Caco-2 (cell line): ENCODE results near the gene CACNA1C. TPM values are rescaled to one million over a fixed set of nuclear protein-coding genes. Genes with fewer than 3 reads are reported as not detected.

Experiments used
- BruUV-seq: library from RNA; stranded (reverse); fragments of 400-500 nt; replicated peaks from 2 replicates; lab custom pipeline; 2021; lab: Mats Ljungman, UMichigan
- CTCF ChIA-PET: fragments of 300-600 bp; sonication (Branson Sonifier 250); formaldehyde crosslinking; loops from one replicate; lab custom pipeline; 2022; ENCODE audit warnings: antibody characterized with exemption; lab: Charles Lee
- POLR2A ChIA-PET: fragments of 300-600 bp; sonication (Branson Sonifier 250); formaldehyde crosslinking; loops from one replicate; lab custom pipeline; 2022; ENCODE audit warnings: antibody characterized with exemption; lab: Charles Lee
- DNase-seq, 2 experiments: peaks; one replicate each; pipeline versions ENCODE4 v3.0.0 to v3.0.0-alpha.2; 2020 to 2022
- H3K27me3 ChIP-seq: replicated peaks from 2 replicates; pipeline ENCODE4 v1.6.0; 2011; ENCODE audit warnings: low read length; ENCODE audit not compliant: control insufficient read depth, insufficient read depth
- H3K36me3 ChIP-seq: 2 replicates; pipeline ENCODE4 v1.5.1; 2011; ENCODE audit warnings: low read length; ENCODE audit not compliant: control insufficient read depth, insufficient read depth
- H3K4me1 ChIP-seq: fragments of 250-450 bp; sonication (Bioruptor Pico); 2 replicates; pipeline ENCODE4 v1.5.1; 2020; ENCODE audit warnings: mild to moderate bottlenecking
- H3K4me3 ChIP-seq: 2 replicates; pipeline ENCODE4 v1.5.1; 2011; ENCODE audit warnings: low read depth, mild to moderate bottlenecking, control low read depth, low read length
- H3K9me3 ChIP-seq: fragments of 250-450 bp; sonication (Bioruptor Pico); 2 replicates; pipeline ENCODE4 v1.5.1; 2020; ENCODE audit warnings: mild to moderate bottlenecking, moderate library complexity
- H3K27ac Mint-ChIP-seq: one replicate; pipeline ENCODE4 v1.8.0; 2022; ENCODE audit warnings: mixed read lengths; ENCODE audit not compliant: unreplicated experiment
- H3K27me3 Mint-ChIP-seq: one replicate; pipeline ENCODE4 v1.8.0; 2022; ENCODE audit warnings: mixed read lengths; ENCODE audit not compliant: insufficient read depth, unreplicated experiment
- H3K36me3 Mint-ChIP-seq: one replicate; pipeline ENCODE4 v1.8.0; 2022; ENCODE audit warnings: mild to moderate bottlenecking, mixed read lengths; ENCODE audit not compliant: insufficient read depth, unreplicated experiment
- H3K4me1 Mint-ChIP-seq: one replicate; pipeline ENCODE4 v1.8.0; 2022; ENCODE audit warnings: low read depth, mixed read lengths; ENCODE audit not compliant: unreplicated experiment
- H3K4me3 Mint-ChIP-seq: one replicate; pipeline ENCODE4 v1.8.0; 2022; ENCODE audit warnings: mild to moderate bottlenecking, moderate library complexity, mixed read lengths; ENCODE audit not compliant: unreplicated experiment
- H3K9me3 Mint-ChIP-seq: one replicate; pipeline ENCODE4 v1.8.0; 2022; ENCODE audit warnings: mixed read lengths; ENCODE audit not compliant: unreplicated experiment
- CTCF ChIP-seq, 2 experiments: fragments of 200-600 bp in 1 of 2; IDR thresholded peaks; 1 replicate in 1 of 2; 2 replicates in 1 of 2; pipeline versions ENCODE4 v1.5.1 to v1.8.0; 2011 to 2022; ENCODE audit warnings: antibody characterized with exemption in 1 of 2, control low read depth in 1 of 2, inconsistent platforms in 1 of 2, low read depth in 1 of 2, low read length in 1 of 2, mild to moderate bottlenecking in 1 of 2, moderate library complexity in 1 of 2; ENCODE audit not compliant: insufficient read depth in 1 of 2, severe bottlenecking in 1 of 2, unreplicated experiment in 1 of 2
- intact Hi-C: fragments of 100-400 bp; cut with micrococcal nuclease; formaldehyde crosslinking; loops from one replicate; pipeline ENCODE4 v1.10.0; 2022; ENCODE audit not compliant: unreplicated experiment
- total RNA-seq: library from RNA; stranded (reverse); gene quantifications from 2 replicates; pipeline ENCODE4 v1.2.3, GENCODE V29; 2022

CACNA1C gene
- total RNA-seq, 1 experiment from 2014 or later: not detected

DNA sequence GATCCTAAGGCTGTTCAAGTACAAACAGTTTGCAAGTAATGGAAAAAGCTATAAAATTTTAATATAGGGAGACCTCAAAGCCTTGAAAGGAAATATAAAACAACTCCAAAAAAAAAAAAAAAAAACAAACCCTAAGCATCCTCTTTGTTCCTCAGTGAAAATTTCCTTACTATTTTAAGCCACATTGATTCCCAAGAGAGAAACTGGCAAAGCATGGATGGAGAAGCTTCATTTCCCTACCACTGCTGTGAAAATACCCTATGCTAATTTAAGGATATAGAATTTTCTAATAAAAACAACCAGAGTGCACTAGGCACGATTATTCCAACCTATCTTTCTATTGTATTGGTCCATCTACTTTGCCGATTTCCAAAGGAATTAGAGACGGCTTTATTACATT lies 283.1 kb downstream of the CACNA1C start:
- H3K36me3 ChIP-seq: no peaks in the 10 kb centered on the region
- Mint-ChIP-seq H3K9me3 (no peaks in the 10 kb centered on the region), H3K4me3 (no peak overlapping the region), H3K36me3 (no peaks in the 10 kb centered on the region), H3K27ac (no peak overlapping the region), H3K4me1 (no peaks in the 10 kb centered on the region), H3K27me3 (peaks cover 15% of the 10 kb centered on the region)
- H3K4me3 ChIP-seq: no peak overlapping the region
- no peak for TF ChIP-seq CTCF (IDR thresholded peaks at IDR 0.05; ENCODE audit: insufficient read depth in 1 of 2, low read depth in 1 of 2, low read length in 1 of 2, severe bottlenecking in 1 of 2, unreplicated experiment in 1 of 2)
- CTCF ChIA-PET: no interaction called here
- no TSS peak for BruUV-seq
- H3K9me3 ChIP-seq: no peaks in the 10 kb centered on the region
- POLR2A ChIA-PET: interaction anchor here (0.6 kb wide), 1 partner anchor 226 kb away, joined by 5 read pairs; no protein-coding TSS in a partner anchor
- no peaks in the 10 kb centered on the region for H3K4me1 ChIP-seq
- intact Hi-C loops: no loop called here
- H3K27me3 ChIP-seq: no peaks in the 10 kb centered on the region
- no peak for DNase-seq

DNA sequence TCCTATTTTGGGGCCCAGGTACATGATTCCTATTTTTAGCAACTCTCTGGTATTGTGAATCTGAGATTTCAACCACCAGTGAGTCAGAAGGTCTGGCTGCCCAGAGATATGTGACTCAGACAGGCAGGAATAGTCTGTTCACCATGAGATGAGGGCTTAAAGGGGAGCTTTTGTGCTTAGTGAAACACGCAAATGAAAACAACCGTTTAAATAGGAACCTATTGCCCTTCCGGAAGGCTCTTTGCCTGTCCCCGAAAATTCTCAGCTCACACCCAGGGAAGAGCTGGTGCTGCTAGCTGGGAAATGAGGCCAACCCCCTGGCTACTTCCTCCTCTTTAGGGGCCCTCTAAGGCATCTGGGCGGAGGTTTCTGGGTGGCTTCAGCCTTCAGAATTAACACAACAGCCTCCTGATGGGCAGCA lies 283.6 kb downstream of the CACNA1C start:
- DNase-seq: no peak
- CTCF ChIA-PET: no interaction called here
- no peak for TF ChIP-seq CTCF (IDR thresholded peaks at IDR 0.05; ENCODE audit: insufficient read depth in 1 of 2, low read depth in 1 of 2, low read length in 1 of 2, severe bottlenecking in 1 of 2, unreplicated experiment in 1 of 2)
- Mint-ChIP-seq H3K4me1 (no peaks in the 10 kb centered on the region), H3K4me3 (no peak overlapping the region), H3K9me3 (no peaks in the 10 kb centered on the region), H3K36me3 (no peaks in the 10 kb centered on the region), H3K27me3 (peaks cover 15% of the 10 kb centered on the region), H3K27ac (no peak overlapping the region)
- Histone ChIP-seq H3K4me3 (no peak overlapping the region), H3K9me3 (no peaks in the 10 kb centered on the region), H3K36me3 (no peaks in the 10 kb centered on the region), H3K4me1 (no peaks in the 10 kb centered on the region), H3K27me3 (no peaks in the 10 kb centered on the region)
- no TSS peak for BruUV-seq
- intact Hi-C loops: no loop called here
- POLR2A ChIA-PET: no interaction called here

GRCh38 chr12:2337031-2338010 lies 284.5 kb downstream of the CACNA1C start:
- intact Hi-C loops: no loop called here
- H3K9me3 ChIP-seq: no peaks in the 10 kb centered on the region
- H3K4me3 ChIP-seq: no peak overlapping the region
- BruUV-seq: no TSS peak
- DNase-seq: no peak
- H3K36me3 ChIP-seq: no peaks in the 10 kb centered on the region
- H3K27me3 ChIP-seq: no peaks in the 10 kb centered on the region
- H3K27me3 Mint-ChIP-seq: peaks cover 12% of the 10 kb centered on the region
- no peaks in the 10 kb centered on the region for H3K4me1 Mint-ChIP-seq
- POLR2A ChIA-PET: no interaction called here
- no peaks in the 10 kb centered on the region for H3K4me1 ChIP-seq
- no peaks in the 10 kb centered on the region for H3K9me3 Mint-ChIP-seq
- no peak for TF ChIP-seq CTCF (IDR thresholded peaks at IDR 0.05; ENCODE audit: insufficient read depth in 1 of 2, low read depth in 1 of 2, low read length in 1 of 2, severe bottlenecking in 1 of 2, unreplicated experiment in 1 of 2)
- H3K27ac Mint-ChIP-seq: no peak overlapping the region
- H3K4me3 Mint-ChIP-seq: no peak overlapping the region
- no peaks in the 10 kb centered on the region for H3K36me3 Mint-ChIP-seq
- CTCF ChIA-PET: no interaction called here
